HepG2 (cell line): ENCODE data around the gene BBC3. TPM values are rescaled to one million over a fixed set of nuclear protein-coding genes. Genes with fewer than 3 reads are reported as not detected.

Experiments used
- AKAP8 ChIP-seq: sonication (generic); formaldehyde crosslinking; IDR thresholded peaks from 2 replicates; pipeline ENCODE4 v1.5.1; 2020; ENCODE audit warnings: mild to moderate bottlenecking, missing genetic modification reagents
- HDAC2 ChIP-seq: sonication (generic); formaldehyde crosslinking; IDR thresholded peaks from 2 replicates; pipeline ENCODE4 v1.4.0; 2020; ENCODE audit warnings: missing genetic modification reagents
- HHEX ChIP-seq: IDR thresholded peaks from 2 replicates; pipeline ENCODE4 v1.6.1; 2016; ENCODE audit warnings: control low read depth
- KAT8 ChIP-seq: IDR thresholded peaks from 2 replicates; pipeline ENCODE4 v1.6.1; 2016; ENCODE audit warnings: missing genetic modification reagents, missing compliant biosample characterization
- KMT2A ChIP-seq: sonication (generic); formaldehyde crosslinking; IDR thresholded peaks from 2 replicates; pipeline ENCODE4 v1.4.0; 2020; ENCODE audit warnings: missing genetic modification reagents
- MED8 ChIP-seq: sonication (generic); formaldehyde crosslinking; IDR thresholded peaks from 2 replicates; pipeline ENCODE4 v1.8.1; 2023; ENCODE audit warnings: mild to moderate bottlenecking, missing genetic modification reagents; ENCODE audit not compliant: insufficient replicate concordance
- PTBP1 ChIP-seq: fragments of 200-400 bp; formaldehyde crosslinking; IDR thresholded peaks from 2 replicates; pipeline ENCODE4 v1.6.1; 2018; ENCODE audit warnings: low read length, low read depth; ENCODE audit not compliant: poor library complexity, severe bottlenecking
- REL ChIP-seq: sonication (generic); formaldehyde crosslinking; conservative IDR thresholded peaks from 2 replicates; pipeline ENCODE4 v1.8.0; 2022; ENCODE audit warnings: mild to moderate bottlenecking, missing genetic modification reagents, moderate library complexity
- SKI ChIP-seq: fragments of 450-650 bp; IDR thresholded peaks from one replicate; pipeline ENCODE4 v1.6.1; 2018; ENCODE audit warnings: mild to moderate bottlenecking; ENCODE audit not compliant: partially characterized antibody
- SPEN ChIP-seq: sonication (generic); formaldehyde crosslinking; IDR thresholded peaks from 2 replicates; pipeline ENCODE4 v1.5.1; 2020; ENCODE audit warnings: low read depth, mild to moderate bottlenecking, missing genetic modification reagents
- THAP11 ChIP-seq: IDR thresholded peaks from 2 replicates; pipeline ENCODE4 v1.6.1; 2016; ENCODE audit warnings: missing biosample characterization, missing genetic modification reagents
- TOE1 ChIP-seq: sonication (generic); formaldehyde crosslinking; IDR thresholded peaks from 2 replicates; pipeline ENCODE4 v1.4.0; 2020; ENCODE audit warnings: mild to moderate bottlenecking, missing genetic modification reagents
- YEATS2 ChIP-seq: sonication (generic); formaldehyde crosslinking; IDR thresholded peaks from 2 replicates; pipeline ENCODE4 v1.4.0; 2020; ENCODE audit warnings: missing genetic modification reagents, borderline replicate concordance
- ZMYM2 ChIP-seq: sonication (generic); formaldehyde crosslinking; IDR thresholded peaks from 2 replicates; pipeline ENCODE4 v1.8.0; 2022; ENCODE audit warnings: mild to moderate bottlenecking, missing genetic modification reagents
- ZNF225 ChIP-seq: sonication (generic); formaldehyde crosslinking; IDR thresholded peaks from 2 replicates; pipeline ENCODE4 v1.4.0; 2020; ENCODE audit warnings: mild to moderate bottlenecking, missing genetic modification reagents
- ZNF256 ChIP-seq: sonication (generic); formaldehyde crosslinking; conservative IDR thresholded peaks from 2 replicates; pipeline ENCODE4 v1.4.0; 2020; ENCODE audit warnings: missing genetic modification reagents
- ZNF672 ChIP-seq: sonication (generic); formaldehyde crosslinking; IDR thresholded peaks from 2 replicates; pipeline ENCODE4 v1.8.1; 2022; ENCODE audit warnings: missing genetic modification reagents
- ZZZ3 ChIP-seq: sonication (generic); formaldehyde crosslinking; IDR thresholded peaks from 2 replicates; pipeline ENCODE4 v1.4.0; 2020; ENCODE audit warnings: missing genetic modification reagents, mild to moderate bottlenecking, borderline replicate concordance
- polyA plus RNA-seq, 8 experiments: library from polyadenylated mRNA; depleted of rRNA in 3 of 8; stranded (reverse) in 7 of 8; unstranded in 1 of 8; fragments of >200 nt; fragmentation: Illumina TruSeq in 4 of 8; extraction: Trizol in 4 of 8; gene quantifications; 2 replicates each; pipeline versions ENCODE4 v1.2.1 to v1.2.3, GENCODE V29; 2011 to 2016; ENCODE audit warnings: low read depth in 4 of 8, missing spikeins in 1 of 8, mixed read lengths in 1 of 8; ENCODE audit not compliant: insufficient read depth in 1 of 8
- total RNA-seq, 5 experiments: library from RNA; depleted of rRNA; stranded (reverse); fragments of >200 nt; fragmentation: Illumina TruSeq; extraction: Trizol; gene quantifications; 2 replicates each; pipeline ENCODE4 v1.2.3, GENCODE V29; 2016; ENCODE audit warnings: low read depth in 1 of 5
- TF ChIP-seq, protein P1 (sequence below): sonication (generic); formaldehyde crosslinking; IDR thresholded peaks from 2 replicates; pipeline ENCODE4 v1.8.1; 2023; ENCODE audit warnings: missing genetic modification reagents, inconsistent platforms, borderline replicate concordance
- TF ChIP-seq, protein P2 (sequence below): sonication (generic); formaldehyde crosslinking; IDR thresholded peaks from 2 replicates; pipeline ENCODE4 v1.5.1; 2020; ENCODE audit warnings: mild to moderate bottlenecking, missing genetic modification reagents, moderate library complexity
- TF ChIP-seq, protein P3 (sequence below): sonication (generic); formaldehyde crosslinking; IDR thresholded peaks from 2 replicates; pipeline ENCODE4 v1.5.1; 2020; ENCODE audit warnings: missing genetic modification reagents, mild to moderate bottlenecking, borderline replicate concordance
- TF ChIP-seq, protein P4 (sequence below): sonication (generic); formaldehyde crosslinking; IDR thresholded peaks from 2 replicates; pipeline ENCODE4 v1.5.1; 2020; ENCODE audit warnings: missing genetic modification reagents, mild to moderate bottlenecking, borderline replicate concordance

Gene BBC3
- total and polyA plus RNA-seq, 2 of the 13 experiments (the other 11 are each of a cell fraction or from before 2014, with no cell fraction given): 6.1 to 8.8 TPM

DNA sequence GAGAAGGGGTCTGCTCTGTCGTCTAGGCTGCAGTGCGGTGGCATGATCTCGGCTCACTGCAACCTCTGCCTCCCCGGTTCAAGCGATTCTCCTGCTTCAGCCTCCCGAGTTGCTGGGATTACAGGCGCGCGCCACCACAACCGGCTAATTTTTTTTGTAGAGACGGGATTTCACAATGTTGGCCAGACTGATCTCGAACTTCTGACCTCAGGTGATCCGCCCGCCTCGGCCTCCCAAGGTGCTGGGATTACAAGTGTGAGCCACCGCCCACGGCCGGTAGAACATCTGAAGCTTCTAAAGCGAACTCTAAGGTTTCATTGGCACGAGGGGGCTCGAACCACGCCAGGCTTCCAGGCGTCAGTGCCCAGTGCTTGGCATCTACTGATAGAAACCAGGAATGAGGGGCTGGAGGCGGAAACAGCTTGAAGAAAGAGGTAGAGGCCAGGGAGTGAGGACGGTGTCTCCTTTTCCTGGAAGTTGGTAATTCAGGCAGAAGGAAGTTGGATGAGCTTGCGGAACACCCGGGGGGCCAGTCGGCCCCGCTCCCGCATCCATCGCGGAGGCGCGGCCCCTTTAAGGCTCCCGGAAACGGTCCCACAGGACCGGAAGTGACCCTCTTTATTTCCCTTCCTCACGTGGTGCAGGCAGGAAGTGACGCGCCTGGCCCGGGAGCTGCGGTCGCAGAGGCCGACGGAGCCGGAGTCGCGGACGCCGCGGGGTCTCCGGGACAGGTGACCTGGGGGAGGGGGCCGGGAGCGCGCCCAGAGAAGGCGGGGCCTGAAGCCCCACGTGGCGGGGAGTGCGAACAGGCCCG is 25.1 kb upstream of the BBC3 start, which contains the start of gene CCDC9 (continued):
- TF ChIP-seq, protein P1, sequence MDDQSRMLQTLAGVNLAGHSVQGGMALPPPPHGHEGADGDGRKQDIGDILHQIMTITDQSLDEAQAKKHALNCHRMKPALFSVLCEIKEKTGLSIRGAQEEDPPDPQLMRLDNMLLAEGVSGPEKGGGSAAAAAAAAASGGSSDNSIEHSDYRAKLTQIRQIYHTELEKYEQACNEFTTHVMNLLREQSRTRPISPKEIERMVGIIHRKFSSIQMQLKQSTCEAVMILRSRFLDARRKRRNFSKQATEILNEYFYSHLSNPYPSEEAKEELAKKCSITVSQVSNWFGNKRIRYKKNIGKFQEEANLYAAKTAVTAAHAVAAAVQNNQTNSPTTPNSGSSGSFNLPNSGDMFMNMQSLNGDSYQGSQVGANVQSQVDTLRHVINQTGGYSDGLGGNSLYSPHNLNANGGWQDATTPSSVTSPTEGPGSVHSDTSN (CRISPR knock-in tag): no peak
- TF ChIP-seq HHEX (CRISPR knock-in tag): no peak
- no peak for TF ChIP-seq TOE1 (CRISPR knock-in tag)
- peak; percentile 86; the same call in 1 of the 2 replicates for TF ChIP-seq YEATS2 (CRISPR knock-in tag)
- peak; percentile 50; the same call in 1 of the 2 replicates for TF ChIP-seq HDAC2 (CRISPR knock-in tag)
- TF ChIP-seq, protein P2, sequence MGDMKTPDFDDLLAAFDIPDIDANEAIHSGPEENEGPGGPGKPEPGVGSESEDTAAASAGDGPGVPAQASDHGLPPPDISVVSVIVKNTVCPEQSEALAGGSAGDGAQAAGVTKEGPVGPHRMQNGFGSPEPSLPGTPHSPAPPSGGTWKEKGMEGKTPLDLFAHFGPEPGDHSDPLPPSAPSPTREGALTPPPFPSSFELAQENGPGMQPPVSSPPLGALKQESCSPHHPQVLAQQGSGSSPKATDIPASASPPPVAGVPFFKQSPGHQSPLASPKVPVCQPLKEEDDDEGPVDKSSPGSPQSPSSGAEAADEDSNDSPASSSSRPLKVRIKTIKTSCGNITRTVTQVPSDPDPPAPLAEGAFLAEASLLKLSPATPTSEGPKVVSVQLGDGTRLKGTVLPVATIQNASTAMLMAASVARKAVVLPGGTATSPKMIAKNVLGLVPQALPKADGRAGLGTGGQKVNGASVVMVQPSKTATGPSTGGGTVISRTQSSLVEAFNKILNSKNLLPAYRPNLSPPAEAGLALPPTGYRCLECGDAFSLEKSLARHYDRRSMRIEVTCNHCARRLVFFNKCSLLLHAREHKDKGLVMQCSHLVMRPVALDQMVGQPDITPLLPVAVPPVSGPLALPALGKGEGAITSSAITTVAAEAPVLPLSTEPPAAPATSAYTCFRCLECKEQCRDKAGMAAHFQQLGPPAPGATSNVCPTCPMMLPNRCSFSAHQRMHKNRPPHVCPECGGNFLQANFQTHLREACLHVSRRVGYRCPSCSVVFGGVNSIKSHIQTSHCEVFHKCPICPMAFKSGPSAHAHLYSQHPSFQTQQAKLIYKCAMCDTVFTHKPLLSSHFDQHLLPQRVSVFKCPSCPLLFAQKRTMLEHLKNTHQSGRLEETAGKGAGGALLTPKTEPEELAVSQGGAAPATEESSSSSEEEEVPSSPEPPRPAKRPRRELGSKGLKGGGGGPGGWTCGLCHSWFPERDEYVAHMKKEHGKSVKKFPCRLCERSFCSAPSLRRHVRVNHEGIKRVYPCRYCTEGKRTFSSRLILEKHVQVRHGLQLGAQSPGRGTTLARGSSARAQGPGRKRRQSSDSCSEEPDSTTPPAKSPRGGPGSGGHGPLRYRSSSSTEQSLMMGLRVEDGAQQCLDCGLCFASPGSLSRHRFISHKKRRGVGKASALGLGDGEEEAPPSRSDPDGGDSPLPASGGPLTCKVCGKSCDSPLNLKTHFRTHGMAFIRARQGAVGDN (CRISPR knock-in tag): peak; percentile 78
- peak; percentile 77; the same call in 1 of the 2 replicates for TF ChIP-seq ZMYM2 (CRISPR knock-in tag)
- TF ChIP-seq SKI: no peak
- TF ChIP-seq KAT8 (CRISPR knock-in tag): peak; percentile 94
- TF ChIP-seq REL (CRISPR knock-in tag): 0 out of 2 replicates have a peak, but pooled peaks have one; percentile 22
- TF ChIP-seq, protein P3, sequence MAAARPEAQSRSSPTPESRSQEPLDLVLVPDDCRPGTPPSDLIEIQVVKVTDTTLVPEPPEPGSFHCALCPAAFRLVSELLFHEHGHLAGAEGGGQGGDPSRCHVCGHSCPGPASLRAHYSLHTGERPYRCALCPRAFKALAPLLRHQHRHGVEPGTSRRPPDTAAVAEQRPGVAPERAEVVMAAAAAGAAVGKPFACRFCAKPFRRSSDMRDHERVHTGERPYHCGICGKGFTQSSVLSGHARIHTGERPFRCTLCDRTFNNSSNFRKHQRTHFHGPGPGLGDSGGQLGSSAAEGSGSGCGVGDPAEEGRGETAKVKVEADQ: 0 out of 2 replicates have a peak, but pooled peaks have one; percentile 19
- peak; percentile 39; the same call in 1 of the 2 replicates for TF ChIP-seq KMT2A (CRISPR knock-in tag)
- no peak for TF ChIP-seq ZNF225 (CRISPR knock-in tag)
- no peak for TF ChIP-seq MED8 (CRISPR knock-in tag)
- peak; percentile 72 for TF ChIP-seq SPEN (CRISPR knock-in tag)
- no peak for TF ChIP-seq PTBP1
- TF ChIP-seq ZNF256 (CRISPR knock-in tag): 0 out of 2 replicates have a peak, but pooled peaks have one; percentile 34
- peak; percentile 91 for TF ChIP-seq THAP11
- no peak for TF ChIP-seq ZNF672 (CRISPR knock-in tag)
- TF ChIP-seq, protein P4, sequence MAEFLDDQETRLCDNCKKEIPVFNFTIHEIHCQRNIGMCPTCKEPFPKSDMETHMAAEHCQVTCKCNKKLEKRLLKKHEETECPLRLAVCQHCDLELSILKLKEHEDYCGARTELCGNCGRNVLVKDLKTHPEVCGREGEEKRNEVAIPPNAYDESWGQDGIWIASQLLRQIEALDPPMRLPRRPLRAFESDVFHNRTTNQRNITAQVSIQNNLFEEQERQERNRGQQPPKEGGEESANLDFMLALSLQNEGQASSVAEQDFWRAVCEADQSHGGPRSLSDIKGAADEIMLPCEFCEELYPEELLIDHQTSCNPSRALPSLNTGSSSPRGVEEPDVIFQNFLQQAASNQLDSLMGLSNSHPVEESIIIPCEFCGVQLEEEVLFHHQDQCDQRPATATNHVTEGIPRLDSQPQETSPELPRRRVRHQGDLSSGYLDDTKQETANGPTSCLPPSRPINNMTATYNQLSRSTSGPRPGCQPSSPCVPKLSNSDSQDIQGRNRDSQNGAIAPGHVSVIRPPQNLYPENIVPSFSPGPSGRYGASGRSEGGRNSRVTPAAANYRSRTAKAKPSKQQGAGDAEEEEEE (CRISPR knock-in tag): no peak; the same call in 1 of the 2 replicates
- 0 out of 2 replicates have a peak, but pooled peaks have one; percentile 54 for TF ChIP-seq AKAP8 (CRISPR knock-in tag)
- no peak for TF ChIP-seq ZZZ3 (CRISPR knock-in tag)
